ENCODE data around the gene GPR183.

DNA sequence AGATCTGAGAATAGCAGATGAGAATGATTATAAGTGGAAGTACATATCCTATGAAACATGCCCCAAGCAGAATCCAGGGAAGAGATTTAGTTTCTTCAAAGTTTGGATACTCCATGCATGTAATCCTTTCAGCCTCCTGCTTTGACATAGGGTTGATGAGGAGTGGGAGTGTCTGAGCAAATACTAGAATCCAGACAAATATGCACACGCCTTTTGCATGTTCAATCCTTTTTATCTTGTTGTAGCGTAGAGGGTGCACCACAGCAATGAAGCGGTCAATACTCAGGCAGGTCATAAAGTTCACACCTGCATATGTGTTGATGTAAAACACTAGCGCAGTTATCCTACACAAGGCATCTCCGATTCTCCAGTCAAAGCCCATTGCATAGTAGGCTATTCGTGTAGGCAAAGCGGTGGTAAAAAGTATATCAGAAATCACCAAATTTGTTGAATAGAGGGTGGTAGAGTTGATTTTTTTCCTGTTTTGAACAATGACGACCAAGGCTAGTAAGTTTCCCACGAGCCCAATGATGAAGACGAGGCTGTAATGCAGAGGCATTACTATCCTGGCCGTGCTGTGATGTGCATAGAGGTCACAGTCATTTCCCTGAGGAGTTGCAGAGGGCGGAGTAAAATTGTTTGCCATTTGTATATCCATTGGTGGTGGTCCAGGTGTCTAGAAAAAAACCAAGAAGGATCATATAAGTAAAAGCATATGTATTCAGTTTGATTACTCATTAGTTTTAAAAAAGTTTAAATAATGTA lies 11.5 kb downstream of the GPR183 start:
- no peak for TF ChIP-seq POLR2AphosphoS5 (IDR thresholded peaks at IDR 0.05; ENCODE audit: borderline replicate concordance, low read depth, low read length)
- TF ChIP-seq EZH2 (IDR thresholded peaks at IDR 0.05): no peak

All from SK-N-MC (cell line).